Stomach (tissue), 9 donors: ENCODE data around the gene MMP20. TPM values are rescaled to one million over a fixed set of nuclear protein-coding genes. Genes with fewer than 3 reads are reported as not detected.

Source experiments
- DNase-seq, 2 donors: peaks; one replicate each; pipeline versions ENCODE4 v3.0.0 to v3.0.0-alpha.2; 2013 to 2019
- H3K27ac ChIP-seq, 5 donors: fragments of 200-600 bp in 4 of 5; sonication (generic) in 4 of 5; one replicate each; pipeline ENCODE4 v1.5.1; 2013 to 2019; ENCODE audit warnings: mild to moderate bottlenecking in 1 of 5, moderate library complexity in 1 of 5
- H3K27me3 ChIP-seq, 3 donors: fragments of 200-600 bp; sonication (generic); one replicate each; pipeline ENCODE4 v1.5.1; 2017 to 2019; ENCODE audit warnings: mixed run types in 1 of 3
- H3K36me3 ChIP-seq, 4 donors: fragments of 200-600 bp; sonication (generic); 1 replicate in 3 of 4; 2 replicates in 1 of 4; pipeline ENCODE4 v1.5.1; 2016 to 2019
- H3K4me1 ChIP-seq, 4 donors: fragments of 200-600 bp; sonication (generic); one replicate each; pipeline ENCODE4 v1.5.1; 2016 to 2019
- H3K4me3 ChIP-seq, 4 donors: fragments of 200-600 bp; sonication (generic) in 3 of 4; one replicate each; pipeline ENCODE4 v1.5.1; 2016 to 2019; ENCODE audit warnings: mild to moderate bottlenecking in 1 of 4
- H3K9me3 ChIP-seq, 4 donors: fragments of 200-600 bp; sonication (generic); one replicate each; pipeline ENCODE4 v1.5.1; 2016 to 2019
- CTCF ChIP-seq, 7 experiments: fragments of 450-650 bp in 4 of 7; fragments of 200-600 bp in 3 of 7; sonication (generic) in 3 of 7; IDR thresholded peaks; one replicate each; pipeline ENCODE4 v1.5.1; 2016 to 2019; ENCODE audit warnings: antibody characterized with exemption in 7 of 7, control low read depth in 2 of 7, mild to moderate bottlenecking in 1 of 7
- EP300 ChIP-seq: sonication (generic); formaldehyde crosslinking; IDR thresholded peaks from one replicate; pipeline ENCODE4 v1.6.1; 2017; ENCODE audit warnings: antibody characterized with exemption
- POLR2A ChIP-seq, 4 donors: fragments of 450-650 bp; IDR thresholded peaks; one replicate each; pipeline ENCODE4 v1.6.1; 2016; ENCODE audit warnings: antibody characterized with exemption in 4 of 4, control low read depth in 2 of 4, mild to moderate bottlenecking in 1 of 4, moderate library complexity in 1 of 4
- POLR2AphosphoS5 ChIP-seq, 3 donors: sonication (generic); formaldehyde crosslinking; IDR thresholded peaks; one replicate each; pipeline ENCODE4 v1.6.1; 2016; ENCODE audit warnings: antibody characterized with exemption in 3 of 3
- WGBS, 5 donors: extraction: QIAGEN DNeasy Blood & Tissue Kit in 3 of 5; methylation state at CpG; one replicate each; pipeline versions ENCODE4 v1.1.5 to v1.1.7; 2013 to 2018; 5-methylcytosine and 5-hydroxymethylcytosine counted together
- intact Hi-C: fragments of 100-400 bp; cut with DNase I; formaldehyde crosslinking; loops from one replicate; pipeline ENCODE4 v1.15.1; 2023; ENCODE audit warnings: low total_unique reads
- polyA plus RNA-seq, 3 donors: library from polyadenylated mRNA; stranded (reverse); fragments of 200-250 nt; gene quantifications; one replicate each; pipeline ENCODE4 v1.2.3, GENCODE V29; 2013
- total RNA-seq, 5 donors: library from RNA; depleted of rRNA; stranded (reverse); fragments of >200 nt; gene quantifications; one replicate each; pipeline versions ENCODE4 v1.1.0 to v1.2.3, GENCODE V29; 2014 to 2016
- donor health status: healthy with polysubstance abuse.
- donor health status: Bipolar disorder and iron deficiency.
- donor health status: healthy.

The MMP20 gene
- total and polyA plus RNA-seq, 8 donors: not detected

GRCh38 chr11:102589047-102589459 is 36.1 kb downstream of the MMP20 start:
- no peak for DNase-seq
- Histone ChIP-seq H3K27ac (no peak overlapping the region), H3K4me3 (no peak overlapping the region), H3K36me3 (no peaks in the 10 kb centered on the region), H3K4me1 (no peaks in the 10 kb centered on the region), H3K27me3 (no peaks in the 10 kb centered on the region), H3K9me3 (peaks cover 0 to 4% (median 0%) of the 10 kb centered on the region in 4 donors)
- intact Hi-C loops: no loop called here
- 72 to 87% (median 84%) methylated on average over 2 of the region's 2 CpGs for WGBS, 5 donors
- TF ChIP-seq POLR2A (IDR thresholded peaks at IDR 0.05) (no peak), CTCF (IDR thresholded peaks at IDR 0.05) (no peak), EP300 (no peak), POLR2AphosphoS5 (IDR thresholded peaks at IDR 0.05) (no peak)

- peaks cover 0 to 4% (median 0%) of the 10 kb centered on the region in 4 donors for H3K9me3 ChIP-seq
- WGBS, 5 donors: 94 to 100% (median 96%) methylated on average over 1 of the region's 1 CpG
- no peak for DNase-seq
- intact Hi-C loops: no loop called here
- H3K36me3 ChIP-seq: no peaks in the 10 kb centered on the region
- H3K27ac ChIP-seq: no peak overlapping the region
- no peak overlapping the region for H3K4me3 ChIP-seq
- H3K4me1 ChIP-seq: no peaks in the 10 kb centered on the region
- no peaks in the 10 kb centered on the region for H3K27me3 ChIP-seq
- TF ChIP-seq POLR2AphosphoS5 (IDR thresholded peaks at IDR 0.05): no peak
- TF ChIP-seq POLR2A (IDR thresholded peaks at IDR 0.05): no peak
- TF ChIP-seq CTCF (IDR thresholded peaks at IDR 0.05): no peak
- no peak for TF ChIP-seq EP300
Observed at GRCh38 chr11:102587722-102588121, 37.4 kb downstream of the MMP20 start.

- H3K27ac ChIP-seq: no peak overlapping the region
- no peaks in the 10 kb centered on the region for H3K27me3 ChIP-seq
- no peaks in the 10 kb centered on the region for H3K36me3 ChIP-seq
- H3K4me1 ChIP-seq: no peaks in the 10 kb centered on the region
- peaks cover 0 to 4% (median 0%) of the 10 kb centered on the region in 4 donors for H3K9me3 ChIP-seq
- intact Hi-C loops: no loop called here
- WGBS, 5 donors: 92 to 100% (median 98%) methylated on average over 2 of the region's 2 CpGs
- H3K4me3 ChIP-seq: no peak overlapping the region
- TF ChIP-seq EP300 (no peak), POLR2A (IDR thresholded peaks at IDR 0.05) (no peak), CTCF (IDR thresholded peaks at IDR 0.05) (no peak), POLR2AphosphoS5 (IDR thresholded peaks at IDR 0.05) (no peak)
- no peak for DNase-seq
Observed at GRCh38 chr11:102583141-102583873, 41.8 kb downstream of the MMP20 start.

GRCh38 chr11:102582140-102582539 is 43.0 kb downstream of the MMP20 start:
- H3K4me1 ChIP-seq: no peaks in the 10 kb centered on the region
- WGBS, 5 donors: 39 to 69% (median 57%) methylated on average over 1 of the region's 1 CpG
- no peak for TF ChIP-seq CTCF (IDR thresholded peaks at IDR 0.05)
- no peak for TF ChIP-seq POLR2AphosphoS5 (IDR thresholded peaks at IDR 0.05)
- no peak for TF ChIP-seq EP300
- TF ChIP-seq POLR2A (IDR thresholded peaks at IDR 0.05): no peak
- no peak for DNase-seq
- no peaks in the 10 kb centered on the region for H3K36me3 ChIP-seq
- no peak overlapping the region for H3K27ac ChIP-seq
- no peaks in the 10 kb centered on the region for H3K9me3 ChIP-seq
- H3K4me3 ChIP-seq: no peak overlapping the region
- no peaks in the 10 kb centered on the region for H3K27me3 ChIP-seq
- intact Hi-C loops: no loop called here
